Ishikawa (cell line): ENCODE measurements around the gene ATP9B.

Experiments
- CEBPB ChIP-seq: IDR thresholded peaks from 2 replicates; pipeline ENCODE4 v1.6.1; 2012
- CREB1 ChIP-seq: IDR thresholded peaks from 2 replicates; pipeline ENCODE4 v1.6.1; 2012; ENCODE audit warnings: low read depth
- EGR1 ChIP-seq: IDR thresholded peaks from 2 replicates; pipeline ENCODE4 v1.6.1; 2012
- EP300 ChIP-seq: IDR thresholded peaks from 2 replicates; pipeline ENCODE4 v1.6.1; 2012; ENCODE audit warnings: borderline replicate concordance
- FOXM1 ChIP-seq: IDR thresholded peaks from 2 replicates; pipeline ENCODE4 v1.6.1; 2012; ENCODE audit warnings: low read depth, borderline replicate concordance
- MAX ChIP-seq: IDR thresholded peaks from 2 replicates; pipeline ENCODE4 v1.6.1; 2012
- NFIC ChIP-seq: IDR thresholded peaks from 2 replicates; pipeline ENCODE4 v1.6.1; 2012
- RAD21 ChIP-seq: IDR thresholded peaks from 2 replicates; pipeline ENCODE4 v1.6.1; 2012; ENCODE audit warnings: low read depth
- TAF1 ChIP-seq: IDR thresholded peaks from 2 replicates; pipeline ENCODE4 v1.6.1; 2012; ENCODE audit warnings: low read depth, mild to moderate bottlenecking
- TCF12 ChIP-seq: IDR thresholded peaks from 2 replicates; pipeline ENCODE4 v1.6.1; 2012; ENCODE audit warnings: low read depth
- TEAD4 ChIP-seq: IDR thresholded peaks from 2 replicates; pipeline ENCODE4 v1.6.1; 2012
- YY1 ChIP-seq: IDR thresholded peaks from 2 replicates; pipeline ENCODE4 v1.6.1; 2012; ENCODE audit warnings: low read depth
- ZBTB7A ChIP-seq: IDR thresholded peaks from 2 replicates; pipeline ENCODE4 v1.6.1; 2012; ENCODE audit warnings: low read depth
- TF ChIP-seq, protein P1 (sequence below): IDR thresholded peaks from 2 replicates; pipeline ENCODE4 v1.6.1; 2012; ENCODE audit warnings: low read depth, mild to moderate bottlenecking
- TF ChIP-seq, protein P2 (sequence below): IDR thresholded peaks from 2 replicates; pipeline ENCODE4 v1.6.1; 2012

ATP9B gene

DNA sequence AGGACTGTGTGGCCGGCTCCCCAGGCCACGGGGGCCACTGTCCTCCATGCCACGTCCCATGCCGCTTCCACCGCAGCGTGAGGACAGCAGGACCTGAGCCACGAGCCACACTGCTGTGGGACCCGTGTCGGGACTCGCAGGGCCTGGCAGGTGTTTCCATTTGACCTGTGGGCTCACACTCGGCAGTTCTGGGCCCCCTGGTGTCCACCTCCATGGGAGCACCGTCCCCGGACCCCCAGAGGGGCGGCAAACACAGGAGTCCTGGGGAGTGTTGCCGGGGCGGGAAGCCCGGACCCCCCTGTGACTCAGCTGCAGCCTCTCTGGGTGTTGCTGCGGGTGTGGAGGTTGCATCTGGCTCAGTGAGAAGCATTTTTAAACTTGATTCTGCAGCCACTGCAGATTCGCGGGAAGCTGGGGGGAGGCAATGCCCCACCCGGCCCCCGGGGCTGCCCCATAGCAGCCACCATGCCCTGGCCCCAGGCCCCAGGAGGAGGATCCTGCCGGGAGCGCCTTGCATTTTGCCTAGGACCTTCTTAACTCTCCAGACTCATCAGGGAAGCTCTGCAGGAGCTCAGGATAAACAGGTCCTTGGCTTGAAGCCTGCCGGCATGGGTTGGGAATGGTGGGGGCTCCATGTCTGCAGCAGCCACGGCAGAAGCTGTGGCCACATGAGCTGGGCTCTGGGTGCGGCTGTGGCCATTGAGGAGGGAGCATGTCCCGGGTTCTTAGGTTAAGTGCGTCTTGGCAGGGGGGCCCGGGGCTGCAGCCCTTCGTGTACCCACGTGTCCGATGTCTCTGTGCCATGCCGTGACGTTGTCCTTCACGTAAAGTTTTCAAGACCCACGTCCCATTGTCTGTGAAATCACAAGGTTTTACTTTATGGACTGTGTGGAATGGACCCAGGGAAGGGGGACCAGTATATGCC is 357.4 kb downstream of the ATP9B start:
- TF ChIP-seq EGR1 (no peak), CREB1 (no peak), RAD21 (no peak), YY1 (no peak), TEAD4 (no peak), MAX (no peak), CEBPB (no peak), ZBTB7A (no peak), NFIC (no peak), FOXM1 (no peak), TAF1 (no peak), TCF12 (no peak), EP300 (no peak)
- TF ChIP-seq, protein P1, sequence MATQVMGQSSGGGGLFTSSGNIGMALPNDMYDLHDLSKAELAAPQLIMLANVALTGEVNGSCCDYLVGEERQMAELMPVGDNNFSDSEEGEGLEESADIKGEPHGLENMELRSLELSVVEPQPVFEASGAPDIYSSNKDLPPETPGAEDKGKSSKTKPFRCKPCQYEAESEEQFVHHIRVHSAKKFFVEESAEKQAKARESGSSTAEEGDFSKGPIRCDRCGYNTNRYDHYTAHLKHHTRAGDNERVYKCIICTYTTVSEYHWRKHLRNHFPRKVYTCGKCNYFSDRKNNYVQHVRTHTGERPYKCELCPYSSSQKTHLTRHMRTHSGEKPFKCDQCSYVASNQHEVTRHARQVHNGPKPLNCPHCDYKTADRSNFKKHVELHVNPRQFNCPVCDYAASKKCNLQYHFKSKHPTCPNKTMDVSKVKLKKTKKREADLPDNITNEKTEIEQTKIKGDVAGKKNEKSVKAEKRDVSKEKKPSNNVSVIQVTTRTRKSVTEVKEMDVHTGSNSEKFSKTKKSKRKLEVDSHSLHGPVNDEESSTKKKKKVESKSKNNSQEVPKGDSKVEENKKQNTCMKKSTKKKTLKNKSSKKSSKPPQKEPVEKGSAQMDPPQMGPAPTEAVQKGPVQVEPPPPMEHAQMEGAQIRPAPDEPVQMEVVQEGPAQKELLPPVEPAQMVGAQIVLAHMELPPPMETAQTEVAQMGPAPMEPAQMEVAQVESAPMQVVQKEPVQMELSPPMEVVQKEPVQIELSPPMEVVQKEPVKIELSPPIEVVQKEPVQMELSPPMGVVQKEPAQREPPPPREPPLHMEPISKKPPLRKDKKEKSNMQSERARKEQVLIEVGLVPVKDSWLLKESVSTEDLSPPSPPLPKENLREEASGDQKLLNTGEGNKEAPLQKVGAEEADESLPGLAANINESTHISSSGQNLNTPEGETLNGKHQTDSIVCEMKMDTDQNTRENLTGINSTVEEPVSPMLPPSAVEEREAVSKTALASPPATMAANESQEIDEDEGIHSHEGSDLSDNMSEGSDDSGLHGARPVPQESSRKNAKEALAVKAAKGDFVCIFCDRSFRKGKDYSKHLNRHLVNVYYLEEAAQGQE, result no peak
- TF ChIP-seq, protein P2, sequence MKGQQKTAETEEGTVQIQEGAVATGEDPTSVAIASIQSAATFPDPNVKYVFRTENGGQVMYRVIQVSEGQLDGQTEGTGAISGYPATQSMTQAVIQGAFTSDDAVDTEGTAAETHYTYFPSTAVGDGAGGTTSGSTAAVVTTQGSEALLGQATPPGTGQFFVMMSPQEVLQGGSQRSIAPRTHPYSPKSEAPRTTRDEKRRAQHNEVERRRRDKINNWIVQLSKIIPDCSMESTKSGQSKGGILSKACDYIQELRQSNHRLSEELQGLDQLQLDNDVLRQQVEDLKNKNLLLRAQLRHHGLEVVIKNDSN, result no peak

DNA sequence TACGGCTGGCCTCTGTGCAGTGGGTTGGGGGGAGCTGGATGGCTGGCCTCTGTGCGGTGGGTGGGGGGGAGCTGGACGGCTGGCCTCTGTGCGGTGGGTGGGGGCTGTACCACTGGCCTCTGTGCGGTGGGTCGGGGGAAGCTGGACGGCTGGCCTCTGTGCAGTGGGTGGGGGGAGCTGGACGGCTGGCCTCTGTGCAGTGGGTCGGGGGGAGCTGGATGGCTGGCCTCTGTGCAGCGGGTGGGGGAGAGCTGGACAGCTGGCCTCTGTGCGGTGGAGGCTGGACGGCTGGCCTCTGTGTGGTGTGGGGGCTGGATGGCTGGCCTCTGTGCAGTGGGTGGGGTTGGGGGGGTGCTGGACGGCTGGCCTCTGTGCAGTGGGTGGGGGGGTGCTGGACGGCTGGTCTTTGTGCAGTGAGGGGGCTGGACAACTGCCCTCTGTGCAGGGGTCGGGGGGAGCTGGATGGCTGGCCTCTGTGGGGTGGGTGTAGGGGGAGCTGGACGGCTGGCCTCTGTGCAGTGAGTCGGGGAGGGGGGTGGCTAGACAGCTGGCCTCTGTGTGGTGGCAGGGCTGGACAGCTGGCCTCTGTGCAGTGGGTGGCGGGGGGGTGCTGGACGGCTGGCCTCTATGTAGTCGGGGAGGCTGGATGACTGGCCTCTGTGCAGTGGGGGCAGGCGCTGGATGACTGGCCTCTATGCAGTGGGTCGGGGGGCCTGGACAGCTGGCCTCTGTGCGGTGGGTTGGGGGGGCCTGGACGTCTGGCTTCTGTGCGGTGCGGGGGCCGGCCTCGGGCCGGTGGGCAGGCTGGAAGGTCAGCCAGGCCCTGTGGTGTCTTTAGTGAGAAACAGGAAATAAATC is 358.4 kb downstream of the ATP9B start:
- no peak for TF ChIP-seq CEBPB
- TF ChIP-seq TAF1, result no peak
- no peak for TF ChIP-seq ZBTB7A
- TF ChIP-seq YY1, result no peak
- no peak for TF ChIP-seq RAD21
- TF ChIP-seq TCF12, result no peak
- TF ChIP-seq EP300, result no peak
- TF ChIP-seq, protein P2, result no peak
- no peak for TF ChIP-seq EGR1
- TF ChIP-seq FOXM1, result no peak
- TF ChIP-seq CREB1, result no peak
- TF ChIP-seq MAX, result no peak
- TF ChIP-seq, protein P1, result no peak
- no peak for TF ChIP-seq NFIC
- no peak for TF ChIP-seq TEAD4
